ENCODE results near the gene NTN4.
"Not testable (repeated sequence)": the region's sequence is repeated elsewhere in the genome, so short reads cannot be mapped to it uniquely, and the experiment has no call there.

NTN4 gene

DNA sequence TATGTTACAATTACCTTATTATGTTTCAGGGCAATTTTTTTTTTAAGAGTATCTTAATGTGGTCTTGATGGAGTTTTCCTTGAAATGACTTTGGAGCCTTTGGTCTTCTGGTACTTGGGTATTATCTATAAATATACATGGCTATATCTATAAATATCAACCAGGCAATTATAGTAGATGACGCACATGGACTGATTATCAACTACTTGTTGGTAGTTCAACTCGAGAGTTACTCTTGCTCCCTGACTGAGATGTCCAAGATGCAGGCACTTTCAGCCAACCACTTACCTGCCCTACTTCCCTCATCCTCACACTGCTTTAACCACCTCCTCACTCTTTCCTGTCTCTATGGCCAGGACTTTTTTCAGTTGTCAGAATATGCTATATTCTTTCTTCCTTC, 85.4 kb downstream of the NTN4 start:
- DNase-seq: no peak

DNA sequence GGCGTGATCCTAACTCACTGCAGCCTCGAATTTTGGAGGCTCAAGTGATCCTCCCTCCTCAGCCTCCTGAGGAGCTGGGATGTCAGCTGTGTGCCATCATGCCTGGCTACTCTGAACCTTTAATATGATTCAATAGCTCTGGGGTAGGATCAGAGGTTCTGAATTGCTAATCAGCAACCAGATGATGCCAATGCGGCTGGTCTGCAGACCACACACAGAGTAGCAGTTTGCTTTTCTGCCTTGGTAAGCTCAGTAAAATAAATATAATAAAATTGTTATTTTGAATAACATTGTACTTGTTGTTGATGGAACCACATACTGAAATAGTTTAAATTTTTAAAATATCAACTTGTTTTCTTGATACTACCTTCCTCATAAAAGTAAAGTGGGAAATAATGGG, 86.6 kb downstream of the NTN4 start:
- DNase-seq: no peak

DNA sequence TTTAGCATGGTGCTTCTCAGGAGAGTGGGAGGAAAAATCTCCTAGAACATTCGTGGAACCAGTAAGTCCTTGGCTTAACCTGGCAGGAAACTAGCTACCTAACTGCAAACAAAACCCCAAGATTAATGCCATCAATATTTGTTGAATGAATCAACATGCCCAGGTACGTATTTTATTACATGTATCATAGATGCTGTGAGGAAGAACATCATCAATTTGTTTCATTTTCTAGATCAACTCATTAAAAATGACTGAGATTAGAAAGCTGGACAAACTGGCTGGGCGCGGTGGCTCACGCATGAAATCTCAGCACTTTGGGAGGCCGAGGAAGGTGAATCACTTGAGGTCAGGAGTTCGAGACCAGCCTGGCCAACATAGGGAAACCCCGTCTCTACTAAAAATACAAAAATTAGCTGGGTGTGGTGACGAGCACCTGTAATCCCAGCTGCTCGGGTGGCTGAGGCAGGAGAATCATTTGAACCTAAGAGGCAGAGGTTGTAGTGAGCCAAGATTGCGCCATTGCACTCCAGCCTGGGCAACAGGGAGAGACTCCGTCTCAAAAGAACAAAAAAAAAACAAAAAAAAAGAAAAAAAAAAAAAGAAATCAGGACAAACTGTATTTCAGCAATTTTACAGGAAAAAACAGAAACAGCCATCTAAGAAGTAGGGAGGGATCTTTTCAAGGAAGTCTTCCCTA, 88.7 kb downstream of the NTN4 start:
- no peak for DNase-seq

DNA sequence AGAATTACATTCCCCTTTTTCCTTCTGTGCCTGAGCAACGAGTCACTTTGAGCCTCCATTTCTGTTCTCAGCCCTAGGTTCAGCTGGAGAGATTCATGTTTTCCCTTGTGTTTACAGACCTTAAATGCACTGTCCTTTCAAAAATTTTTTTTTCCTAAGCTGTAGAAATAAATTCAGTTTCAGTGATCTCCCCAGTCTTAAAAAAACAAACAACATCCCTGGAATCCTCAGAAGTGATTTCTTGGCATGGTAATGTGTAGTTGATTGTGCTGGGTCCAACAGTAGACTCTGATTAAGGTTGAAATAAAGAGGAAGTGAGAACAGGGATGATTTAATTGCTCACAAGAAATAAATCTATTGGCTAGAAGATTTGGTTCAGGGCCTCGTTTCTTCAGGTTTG, 89.3 kb downstream of the NTN4 start:
- DNase-seq: no peak

DNA sequence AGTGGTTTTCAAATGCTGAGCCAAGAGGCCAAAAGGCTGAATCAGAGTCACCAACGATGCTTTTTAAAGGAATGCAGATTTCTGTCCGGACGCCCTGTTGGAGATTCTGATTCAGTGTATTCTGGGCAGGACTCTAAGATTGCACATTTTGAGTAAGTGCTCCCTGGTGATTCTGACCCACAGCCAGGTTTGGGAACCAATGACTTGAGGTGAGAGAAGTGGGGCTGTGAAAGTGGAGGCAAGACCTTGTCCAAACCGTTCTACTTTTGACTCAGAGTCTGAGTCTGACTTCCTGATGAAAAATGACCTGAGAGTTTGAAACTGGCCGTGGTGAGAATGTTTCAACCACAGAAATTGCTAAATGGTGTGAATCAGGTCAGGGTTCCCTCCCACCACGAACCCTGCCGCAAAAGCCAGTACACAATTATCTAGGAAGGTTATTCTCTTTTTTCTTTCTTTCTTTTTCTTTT, 90.2 kb downstream of the NTN4 start:
- peak; percentile 51 for DNase-seq

DNA sequence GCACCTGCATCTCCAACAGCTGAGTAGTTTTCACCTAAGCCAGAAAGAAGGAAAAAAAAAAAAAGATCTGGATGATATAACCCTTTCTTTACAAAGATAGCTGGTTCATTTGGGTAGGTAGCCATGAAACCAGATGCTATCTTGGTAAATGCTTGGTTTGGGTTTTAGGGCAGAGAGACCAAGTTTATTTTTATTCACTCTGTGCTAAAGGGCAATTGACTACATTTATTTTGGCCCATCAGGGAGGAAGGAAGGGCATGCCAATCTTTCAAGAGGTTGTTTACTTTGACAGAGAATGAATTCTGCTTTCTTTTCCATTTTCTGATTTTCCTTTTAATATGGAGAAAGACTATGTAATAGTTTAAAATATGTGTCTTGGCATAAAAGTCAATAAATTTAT, 91.0 kb downstream of the NTN4 start:
- no peak for DNase-seq

DNA sequence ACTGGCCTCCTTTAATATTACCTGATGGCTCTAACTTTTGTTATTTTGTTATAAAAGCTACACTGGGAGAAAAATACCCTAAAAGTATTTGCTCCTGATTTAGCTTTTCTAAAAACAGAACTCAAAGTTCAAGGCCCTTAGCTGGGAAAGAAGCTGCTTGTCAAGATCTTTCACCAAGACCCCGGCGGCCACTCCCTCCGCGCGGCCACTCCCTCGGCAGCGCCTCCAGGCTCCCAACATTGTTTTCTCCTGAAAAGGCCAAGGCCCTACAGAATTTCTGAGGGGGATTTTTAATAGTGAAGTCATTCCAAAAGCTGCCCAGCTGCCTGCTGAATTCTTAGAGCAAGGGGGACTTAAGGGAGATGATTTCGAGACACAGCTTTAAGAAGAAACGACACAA, 96.4 kb downstream of the NTN4 start:
- DNase-seq: no peak

DNA sequence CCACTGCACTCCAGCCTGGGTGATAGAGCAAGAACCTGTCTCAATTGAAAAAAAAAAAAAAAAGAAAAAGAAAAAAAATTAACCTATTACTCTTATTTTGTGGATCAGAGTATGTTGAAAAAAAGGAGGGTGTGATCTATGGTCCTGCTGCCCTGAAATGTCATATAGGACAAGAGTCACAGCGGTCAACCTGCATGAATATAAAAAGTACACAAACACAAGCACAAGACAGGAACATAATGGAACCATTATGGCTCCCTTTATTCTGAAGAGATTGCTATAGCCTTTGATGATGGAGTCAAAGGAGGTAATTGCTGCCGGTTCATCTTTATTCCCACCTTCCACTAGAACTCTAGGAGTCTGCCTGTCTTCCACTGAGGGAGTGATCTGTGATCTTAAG, 96.9 kb downstream of the NTN4 start:
- DNase-seq: no peak

DNA sequence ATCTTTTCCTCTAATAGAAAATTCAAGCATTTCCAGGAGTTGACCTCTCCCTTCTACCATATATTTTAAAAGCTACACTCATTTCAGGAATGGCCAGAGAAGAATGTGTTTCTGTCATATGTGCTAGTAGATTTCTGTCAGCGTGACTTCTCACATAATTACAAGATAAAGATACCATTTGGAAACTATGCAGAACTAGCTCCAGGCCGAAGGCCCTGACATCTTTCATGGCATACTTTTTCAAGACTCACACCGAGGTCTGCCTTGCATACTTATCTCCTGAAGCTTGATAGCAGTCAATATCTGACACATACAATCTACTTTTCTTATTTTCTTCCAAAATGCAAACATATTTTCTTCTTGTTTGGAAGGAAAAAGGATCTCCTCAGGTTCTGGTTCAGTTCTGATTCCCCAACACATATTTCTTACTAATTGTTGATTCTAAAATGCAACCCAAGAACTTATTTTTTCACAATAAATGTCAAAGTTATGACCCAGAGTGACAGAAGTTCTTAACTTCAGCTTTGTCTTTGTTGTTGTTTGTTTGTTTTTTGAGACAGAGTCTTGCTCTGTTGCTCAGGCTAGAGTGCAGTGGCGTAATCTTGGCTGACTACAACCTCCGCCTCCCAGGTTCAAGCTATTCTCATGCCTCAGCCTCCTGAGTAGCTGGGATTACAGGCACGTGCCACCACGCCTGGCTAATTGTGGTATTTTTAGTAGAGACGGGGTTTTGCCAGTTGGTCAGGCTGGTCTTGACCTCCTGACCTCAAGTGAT, 99.5 kb downstream of the NTN4 start:
- DNase-seq: no peak

DNA sequence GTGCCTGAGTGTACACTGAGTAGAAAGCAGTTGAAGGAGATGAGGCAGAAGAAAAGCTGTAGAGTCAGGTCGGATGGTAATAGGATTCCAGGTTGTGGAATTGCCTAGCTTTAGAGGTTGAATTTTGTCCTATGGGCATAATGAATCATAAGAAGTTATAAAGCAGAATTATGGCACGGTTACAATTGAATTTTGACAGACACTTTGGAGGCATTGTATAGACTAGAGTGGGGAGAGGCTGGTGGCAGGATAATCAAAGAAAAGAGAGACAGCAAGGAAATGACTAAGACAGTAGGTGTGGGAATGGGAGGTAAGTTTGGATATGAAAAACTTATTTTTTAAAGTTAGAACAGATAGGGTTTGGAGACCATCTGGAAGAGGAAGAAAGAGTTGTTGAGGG, 102.6 kb downstream of the NTN4 start:
- no peak for DNase-seq

DNA sequence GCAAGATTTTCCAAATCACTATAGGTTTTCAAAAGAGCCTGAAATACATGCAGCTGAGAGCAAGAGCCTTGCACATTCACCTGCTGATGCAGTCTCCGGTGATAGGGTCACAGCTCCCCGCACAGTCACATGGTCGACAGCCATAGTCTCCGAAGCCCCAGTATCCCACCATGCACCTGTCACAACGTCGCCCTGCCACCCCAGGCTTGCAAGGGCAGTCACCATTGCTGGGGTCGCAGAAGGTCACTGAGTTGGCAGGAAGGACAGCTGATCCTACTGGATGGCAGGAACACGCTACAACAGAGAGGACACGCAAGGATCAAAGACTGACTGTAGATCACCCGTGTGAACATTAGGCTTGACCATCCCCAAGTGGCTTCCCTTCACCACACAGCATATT, 107.1 kb downstream of the NTN4 start:
- DNase-seq: no peak

DNA sequence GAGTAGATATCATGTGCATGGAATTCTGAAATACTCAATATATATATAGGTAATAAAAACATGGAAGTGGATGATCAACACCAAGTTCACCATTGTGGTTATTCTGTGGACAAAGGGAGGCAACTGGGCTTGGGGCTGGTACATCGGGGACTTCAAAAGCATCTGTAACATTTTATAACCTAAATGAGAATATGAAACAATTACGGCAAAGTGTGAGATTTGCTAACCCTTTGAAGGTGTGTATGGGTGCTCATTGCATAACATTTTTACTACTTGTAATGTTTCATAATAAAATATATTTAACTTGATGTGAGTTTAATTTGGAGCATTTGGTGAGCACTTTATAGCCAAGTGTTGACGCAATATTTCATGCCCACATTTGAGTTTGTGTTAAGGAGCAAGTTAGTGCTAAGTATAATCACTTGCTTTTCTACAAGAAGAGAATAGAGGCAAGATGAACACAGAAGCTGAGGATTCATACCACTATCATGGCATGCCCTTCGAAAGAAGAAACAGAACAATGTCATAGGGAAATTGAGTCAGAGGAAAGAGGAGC, 109.3 kb downstream of the NTN4 start:
- no peak for DNase-seq

DNA sequence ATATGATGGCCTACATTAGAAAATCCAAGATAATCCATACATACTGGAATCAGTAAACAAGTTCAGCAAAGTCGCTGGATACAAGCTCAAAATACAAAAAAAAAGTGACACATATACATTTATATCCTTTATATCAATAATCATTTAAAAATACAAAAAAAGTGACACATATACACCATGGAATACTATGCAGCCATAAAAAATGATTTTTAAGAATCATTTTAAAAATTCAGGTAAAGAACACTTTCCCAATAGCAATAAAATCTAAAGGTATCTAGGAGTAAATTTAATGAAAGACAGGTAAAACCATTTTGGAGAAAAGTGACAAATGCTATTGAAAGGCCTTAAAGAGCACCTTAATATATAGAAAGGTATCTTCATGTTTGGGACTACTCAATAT, 111.9 kb downstream of the NTN4 start:
- DNase-seq: no peak

DNA sequence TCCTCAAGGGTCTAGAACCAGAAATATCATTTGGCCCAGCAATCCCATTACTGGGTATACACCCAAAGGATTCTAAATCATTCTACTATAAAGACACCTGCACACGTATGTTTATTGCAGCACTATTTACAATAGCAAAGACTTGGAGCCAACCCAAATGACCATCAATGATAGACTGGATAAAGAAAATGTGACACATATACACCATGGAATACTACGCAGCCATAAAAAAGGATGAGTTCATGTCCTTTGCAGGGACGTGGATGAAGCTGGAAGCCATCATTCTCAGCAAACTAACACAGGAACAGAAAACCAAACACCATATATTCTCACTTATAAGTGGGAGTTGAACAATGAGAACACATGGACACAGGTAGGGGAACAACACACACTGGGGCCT, 112.8 kb downstream of the NTN4 start:
- not testable (repeated sequence) for DNase-seq

DNA sequence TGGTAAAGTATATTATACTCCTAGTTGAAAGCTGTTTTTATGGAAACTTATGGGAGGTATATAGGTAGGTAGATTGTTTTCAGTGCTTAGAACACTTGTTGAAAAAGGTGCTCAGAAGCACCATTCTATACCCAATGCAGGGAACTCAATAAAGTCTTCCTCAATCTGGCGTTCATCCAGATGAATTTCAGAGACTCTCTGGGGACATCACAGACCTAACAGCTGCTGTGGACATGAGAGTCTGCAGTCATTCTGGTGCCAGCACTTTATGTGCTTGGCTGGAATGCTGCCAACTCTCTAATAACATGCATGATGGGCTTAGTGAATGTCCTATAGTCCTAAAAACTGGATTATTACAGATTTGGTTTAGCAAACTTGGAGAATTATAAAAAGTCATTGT, 115.9 kb downstream of the NTN4 start:
- no peak for DNase-seq

DNA sequence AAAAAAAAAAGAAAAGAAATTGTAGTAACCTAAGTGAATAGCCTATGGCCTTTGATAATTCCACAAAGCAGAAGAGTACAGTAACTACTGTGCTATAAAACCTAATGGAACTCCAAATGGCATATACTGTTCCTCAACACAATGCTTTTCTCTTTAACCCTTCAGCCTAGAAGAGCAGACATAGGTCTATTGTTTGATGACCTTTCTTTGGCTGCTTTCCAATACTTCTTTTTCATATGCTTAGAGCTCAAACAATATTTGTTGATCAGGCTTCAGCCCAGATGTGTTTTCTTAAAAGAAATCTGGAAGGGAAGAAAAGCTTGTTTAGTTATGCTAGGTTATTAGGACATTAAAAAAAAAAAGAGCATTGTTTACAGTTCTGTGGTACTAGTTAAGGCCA, 116.4 kb downstream of the NTN4 start:
- no peak for DNase-seq

DNA sequence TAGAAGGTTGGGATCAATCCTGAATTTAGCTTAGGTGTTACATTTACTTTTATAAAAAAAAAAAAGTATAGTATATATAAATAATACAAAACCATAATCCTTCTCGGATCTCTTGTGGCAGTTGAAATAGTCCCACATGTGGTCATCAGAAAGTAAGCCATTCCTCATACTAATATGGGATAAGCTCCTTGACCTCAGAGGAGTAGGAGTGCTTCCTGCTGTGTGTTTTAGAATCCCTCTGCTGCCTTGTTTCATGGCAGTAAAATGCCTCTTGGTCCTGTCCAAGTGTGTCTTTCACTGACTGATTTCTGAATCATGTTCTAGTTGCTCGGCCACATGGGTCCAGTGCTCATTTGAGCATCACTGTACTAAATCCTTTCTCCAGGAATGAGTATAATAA, 117.0 kb downstream of the NTN4 start:
- no peak for DNase-seq

DNA sequence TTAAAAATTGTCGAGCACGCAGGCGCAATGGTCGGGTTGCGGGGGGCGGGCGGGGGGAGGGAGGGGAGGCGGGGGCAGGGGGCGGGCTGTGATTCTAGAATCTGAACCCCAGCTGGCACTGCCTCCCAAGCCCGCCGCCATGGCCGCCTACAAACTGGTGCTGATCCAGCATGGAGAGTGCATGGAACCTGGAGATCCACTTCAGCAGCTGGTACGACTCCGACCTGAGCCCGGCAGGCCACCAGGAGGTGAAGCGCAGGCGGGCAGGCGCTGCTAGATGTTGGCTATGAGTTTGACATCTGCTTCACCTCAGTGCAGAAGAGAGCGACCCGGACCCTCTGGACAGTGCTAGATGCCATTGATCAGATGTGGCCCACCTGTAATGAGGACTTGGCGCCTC, 118.4 kb downstream of the NTN4 start:
- no peak for DNase-seq

DNA sequence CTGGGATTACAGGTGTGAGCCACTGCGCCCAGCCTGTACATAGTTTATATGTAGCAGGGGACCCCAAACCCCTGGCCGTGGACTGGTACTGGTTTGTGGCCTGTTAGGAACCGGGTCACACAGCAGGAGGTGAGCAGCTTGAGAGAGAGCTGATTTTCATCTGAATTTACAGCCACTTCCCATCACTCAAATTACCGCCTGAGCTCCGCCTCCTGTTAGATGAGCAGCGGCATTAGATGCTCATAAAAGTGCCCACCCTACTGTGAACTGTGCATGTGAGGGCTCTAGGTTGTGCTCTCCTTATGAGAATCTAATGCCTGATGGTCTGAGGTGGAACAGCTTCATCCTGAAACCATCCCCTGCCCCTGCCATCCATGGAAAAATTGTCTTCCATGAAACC, 119.3 kb downstream of the NTN4 start:
- DNase-seq: no peak

DNA sequence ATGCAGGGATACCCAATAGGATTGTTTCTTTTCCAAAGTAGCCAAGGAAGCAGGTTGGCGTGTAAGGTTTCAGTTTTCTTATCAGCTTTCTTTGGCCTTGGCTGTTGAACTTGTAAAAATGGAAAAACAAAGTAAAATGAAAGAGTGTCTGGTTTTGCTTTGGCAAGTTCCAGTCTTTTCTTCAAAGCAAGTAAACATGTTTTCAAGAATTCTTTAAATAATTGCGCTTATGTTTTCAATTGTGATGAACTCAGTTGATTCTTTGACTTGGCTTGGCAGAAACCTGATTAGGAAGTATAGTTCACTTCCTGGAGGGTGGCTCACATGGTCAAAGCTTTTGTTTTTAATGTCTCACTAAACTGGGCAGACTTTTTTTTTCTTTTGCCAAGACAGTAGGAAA, 127.0 kb downstream of the NTN4 start:
- no peak for DNase-seq

DNA sequence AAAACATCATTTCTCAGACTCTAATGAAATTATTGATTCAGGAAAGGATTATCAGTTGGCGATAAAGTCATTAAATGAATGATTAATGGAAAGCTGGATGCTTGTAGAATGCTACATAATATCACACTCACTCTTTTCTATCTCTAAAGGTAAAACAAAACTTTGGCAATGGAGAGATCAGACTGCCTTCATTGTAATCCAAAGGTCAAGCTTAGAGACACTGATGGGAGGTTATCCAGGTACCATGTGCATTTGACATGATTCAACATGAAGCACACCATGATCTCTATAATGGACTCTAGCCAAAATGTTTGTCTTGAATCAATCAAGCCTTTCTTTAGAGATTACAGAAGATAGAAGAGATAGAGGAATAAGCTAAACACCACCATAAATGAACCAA, 129.2 kb downstream of the NTN4 start:
- no peak for DNase-seq

DNA sequence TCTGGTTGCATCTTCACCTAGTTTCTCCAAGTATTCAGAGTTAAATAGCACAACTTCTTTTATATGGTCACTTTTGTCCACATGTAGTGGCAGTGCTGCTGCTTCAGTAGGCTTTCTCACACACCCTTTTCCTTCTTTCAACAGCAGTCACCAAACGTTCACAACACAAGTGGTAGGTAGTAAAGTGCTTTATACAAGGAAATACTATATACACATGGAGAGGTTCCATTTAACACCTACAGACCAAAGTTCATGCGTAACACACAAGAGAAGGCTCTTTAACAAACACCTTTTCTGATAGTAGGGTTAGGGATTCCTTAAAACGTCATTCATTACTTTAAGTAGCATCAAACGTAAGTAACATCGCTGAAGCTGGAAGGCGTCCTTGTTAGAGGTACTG, 132.2 kb downstream of the NTN4 start:
- DNase-seq: no peak

DNA sequence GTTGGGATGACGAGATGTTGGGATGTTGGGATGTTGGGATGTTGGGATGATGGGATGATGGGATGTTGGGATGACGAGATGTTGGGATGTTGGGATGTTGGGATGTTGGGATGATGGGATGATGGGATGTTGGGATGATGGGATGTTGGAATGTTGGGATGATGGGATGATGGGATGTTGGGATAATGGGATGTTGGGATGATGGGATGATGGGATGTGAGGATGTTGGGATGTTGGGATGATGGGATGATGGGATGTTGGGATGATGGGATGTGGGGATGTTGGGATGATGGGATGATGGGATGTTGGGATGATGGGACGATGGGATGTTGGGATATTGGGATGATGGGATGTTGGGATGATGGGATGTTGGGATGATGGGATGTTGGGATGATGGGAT, 135.9 kb downstream of the NTN4 start:
- not testable (repeated sequence) for DNase-seq

DNA sequence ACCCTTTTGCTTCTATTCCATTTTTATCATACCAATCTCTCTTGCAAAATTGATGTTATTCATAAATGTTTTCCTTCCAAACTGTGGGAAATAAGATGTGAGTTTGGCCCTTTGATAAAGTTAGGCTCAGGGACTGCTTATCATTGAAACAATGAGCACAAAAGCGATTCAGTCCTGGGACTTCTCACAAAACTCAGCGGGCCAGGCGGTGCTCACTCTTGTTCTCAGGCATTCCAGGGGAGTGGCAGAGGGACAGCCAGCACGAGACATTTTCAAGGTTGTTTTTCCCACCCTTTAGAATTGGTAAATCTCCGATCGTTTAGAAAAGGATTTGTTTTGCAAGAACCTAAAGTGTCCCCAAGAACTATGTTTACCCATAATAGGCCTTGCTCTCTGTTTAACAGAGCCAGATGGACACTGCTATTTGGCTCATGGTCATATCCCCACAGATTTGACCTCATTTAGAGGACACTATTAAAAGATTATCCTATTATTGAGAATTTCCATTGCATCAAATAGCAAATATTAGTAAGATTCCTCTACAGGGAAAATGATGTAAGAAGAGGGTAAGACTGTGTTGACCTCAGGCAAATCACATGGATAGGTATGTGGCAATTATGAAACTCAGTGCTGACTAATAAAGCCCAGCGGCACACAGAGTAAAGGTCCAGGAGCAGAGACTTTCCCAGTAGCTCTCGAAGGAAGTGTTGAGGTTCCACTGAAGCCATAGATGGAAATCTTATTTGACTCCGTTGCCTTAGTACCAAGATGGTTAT, 136.6 kb downstream of the NTN4 start:
- no peak for DNase-seq

Measured in activated CD4-positive, alpha-beta T cell treated with anti-CD3 and anti-CD28 coated beads, Interleukin-2, Interleukin-6, amounts not matched to agents 100 ng/mL and 50 ng/mL, durations not matched to agents 16 hours and 8 hours (primary cell).